Ramos (cell line): Measurements from ENCODE around the gene ZC3H12C.

Source experiments
- in situ Hi-C: fragments of 300-500 bp; cut with MboI; formaldehyde crosslinking; loops from one replicate; pipeline ENCODE4 v1.14.3; 2022; ENCODE audit warnings: low sequenced_read_pairs; ENCODE audit not compliant: unreplicated experiment

Gene ZC3H12C

DNA sequence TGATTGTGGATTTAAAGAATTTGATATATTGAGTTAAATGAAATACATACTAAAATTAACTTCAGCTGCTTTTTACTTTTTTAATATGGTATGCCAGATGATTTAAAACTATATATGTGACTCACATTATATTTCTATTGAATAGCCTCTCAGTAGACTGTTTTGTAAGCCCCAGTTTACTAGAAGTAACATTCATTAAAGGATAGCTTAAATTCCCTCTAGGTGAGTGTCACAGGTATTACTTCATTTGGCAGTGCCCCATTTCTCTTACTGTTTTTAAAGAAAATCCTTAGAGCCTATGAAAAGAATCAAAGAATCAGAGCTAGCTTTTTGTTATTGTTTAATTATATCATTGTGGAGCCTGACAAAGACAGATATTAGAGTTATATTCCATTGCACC lies 48.6 kb downstream of the ZC3H12C start:
- in situ Hi-C loops = no loop called here

DNA sequence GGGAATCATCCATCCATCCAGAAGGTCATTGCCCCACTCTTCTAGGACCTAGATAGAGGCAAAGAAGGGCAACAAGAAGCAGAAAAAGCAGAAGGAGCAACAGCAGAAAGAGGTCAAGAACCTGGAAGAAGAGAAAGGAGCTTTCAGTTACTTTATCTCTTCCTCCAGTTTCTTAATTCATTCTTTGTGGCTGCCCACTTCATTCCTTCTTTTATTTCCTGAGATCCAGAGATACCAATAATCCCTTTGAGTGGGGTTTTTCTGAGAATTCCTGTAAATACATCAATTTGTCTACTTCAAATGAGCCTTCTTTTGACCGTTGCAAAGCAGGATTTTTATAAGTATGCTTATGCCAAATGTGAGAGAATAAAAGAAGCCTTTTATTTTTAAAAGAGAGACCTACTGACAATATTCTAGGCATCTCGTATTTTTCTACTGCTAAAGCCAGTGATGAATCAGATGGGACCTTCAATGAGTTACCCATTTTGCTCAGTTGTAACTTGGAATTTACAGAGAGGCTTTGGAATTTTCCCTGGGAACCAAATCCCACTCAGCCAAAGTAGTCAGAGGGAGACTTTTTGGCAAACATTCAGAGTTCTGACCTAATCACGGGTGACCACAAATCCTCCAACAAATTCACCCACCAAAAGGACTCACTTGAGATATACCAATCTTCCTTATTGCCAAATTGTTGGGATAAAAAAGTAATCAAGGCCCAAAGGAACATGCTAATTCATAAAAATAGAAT lies 54.9 kb downstream of the ZC3H12C start:
- in situ Hi-C loops = no loop called here

DNA sequence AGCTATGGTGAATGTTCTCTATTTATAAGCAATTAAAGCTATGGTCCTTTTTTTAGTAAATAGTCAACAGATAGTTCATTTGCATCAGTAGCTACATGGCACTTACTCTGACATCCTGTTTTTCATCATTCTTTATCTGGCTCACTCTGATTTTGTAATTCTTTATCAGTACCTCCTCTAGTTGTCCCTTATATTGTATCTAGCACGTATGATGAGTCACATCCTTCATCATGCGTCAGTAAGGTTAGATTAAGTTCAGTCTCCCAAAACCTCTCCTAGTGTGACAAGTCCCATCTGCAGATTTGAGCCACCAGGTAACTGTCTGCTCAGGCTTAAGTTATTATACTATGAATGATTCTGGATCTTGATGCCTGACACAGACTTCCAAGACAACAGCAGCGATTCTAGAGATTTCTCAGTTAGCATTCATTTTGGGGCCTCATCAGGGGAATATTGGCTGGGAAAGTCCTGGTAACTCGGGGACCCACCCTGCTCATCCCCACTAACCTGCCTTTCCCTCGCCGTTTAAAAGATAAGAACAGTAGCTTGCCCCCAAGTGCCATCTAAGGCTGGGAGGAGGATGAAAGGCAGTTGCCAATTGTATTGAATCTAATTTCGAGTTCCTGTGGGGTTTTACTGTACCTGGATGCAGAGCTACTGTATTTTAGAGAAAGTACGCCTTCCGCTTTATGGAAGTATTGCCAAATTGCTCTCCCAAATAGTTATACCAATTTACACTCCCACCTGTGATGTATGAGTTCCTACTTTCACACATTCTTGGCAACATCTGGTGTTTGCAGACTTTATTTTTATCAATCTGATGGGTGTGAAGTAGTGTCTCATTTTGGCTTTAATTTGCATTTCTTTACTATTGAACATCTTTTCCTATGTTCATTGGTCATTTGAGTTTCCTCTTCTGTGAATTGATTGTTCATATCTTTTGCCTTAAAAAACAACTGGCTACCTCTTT lies 55.9 kb downstream of the ZC3H12C start:
- in situ Hi-C loops = no loop called here

DNA sequence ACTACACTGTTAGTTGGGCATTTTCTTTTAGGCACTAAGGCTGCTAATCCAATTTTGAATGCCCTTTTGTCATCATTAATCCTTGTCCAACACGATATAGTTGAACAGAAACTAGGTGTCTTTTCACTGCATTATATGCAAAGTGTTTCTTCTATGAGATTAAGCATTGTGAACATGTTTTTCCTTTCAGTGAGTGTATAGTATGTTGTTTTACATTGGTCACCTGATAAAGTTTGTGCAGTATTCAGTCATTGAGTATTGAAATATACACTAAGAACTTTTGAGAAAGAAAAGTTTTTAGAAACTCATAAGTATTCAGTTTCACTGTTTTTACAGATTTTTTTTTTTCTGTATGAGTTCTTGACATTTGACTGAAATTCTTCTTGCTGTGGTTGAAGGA lies 59.0 kb downstream of the ZC3H12C start:
- in situ Hi-C loops = no loop called here

DNA sequence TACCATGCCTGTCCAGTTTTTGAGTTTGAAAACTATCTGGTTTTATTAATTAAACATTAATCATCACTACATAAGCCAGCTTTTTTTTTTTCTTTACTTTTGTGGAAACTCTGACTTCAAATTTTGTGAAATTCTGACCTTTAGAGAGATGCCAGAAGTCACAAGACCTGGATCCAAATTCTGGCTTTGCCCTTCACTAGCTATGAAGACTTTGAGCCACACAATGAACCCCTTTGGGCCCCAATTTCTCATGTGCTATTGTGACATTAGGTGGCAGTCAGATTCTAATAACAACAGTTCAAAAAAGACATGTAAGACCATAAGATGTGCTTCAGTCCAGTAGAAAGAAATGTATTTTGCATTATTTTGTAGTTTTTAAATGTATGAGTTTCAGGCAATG lies 60.3 kb downstream of the ZC3H12C start:
- in situ Hi-C loops = no loop called here

DNA sequence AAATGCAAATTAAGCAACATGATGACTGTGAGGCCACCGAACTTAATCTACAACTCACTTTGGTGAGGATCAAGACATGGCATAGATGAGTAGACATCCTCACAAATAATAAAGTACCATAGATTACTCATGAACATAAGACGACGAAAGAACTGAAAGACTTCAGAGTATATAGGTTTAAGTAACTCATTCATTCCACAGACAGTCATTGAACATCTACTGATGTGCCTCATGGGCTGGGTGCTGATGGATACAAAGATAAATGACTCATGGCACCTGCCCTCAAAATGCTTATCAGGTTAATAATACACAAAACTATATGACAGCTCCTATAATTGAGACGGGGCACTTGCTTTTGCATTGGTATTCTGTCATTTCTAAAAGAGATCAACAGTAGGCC lies 63.3 kb downstream of the ZC3H12C start:
- in situ Hi-C loops = no loop called here

DNA sequence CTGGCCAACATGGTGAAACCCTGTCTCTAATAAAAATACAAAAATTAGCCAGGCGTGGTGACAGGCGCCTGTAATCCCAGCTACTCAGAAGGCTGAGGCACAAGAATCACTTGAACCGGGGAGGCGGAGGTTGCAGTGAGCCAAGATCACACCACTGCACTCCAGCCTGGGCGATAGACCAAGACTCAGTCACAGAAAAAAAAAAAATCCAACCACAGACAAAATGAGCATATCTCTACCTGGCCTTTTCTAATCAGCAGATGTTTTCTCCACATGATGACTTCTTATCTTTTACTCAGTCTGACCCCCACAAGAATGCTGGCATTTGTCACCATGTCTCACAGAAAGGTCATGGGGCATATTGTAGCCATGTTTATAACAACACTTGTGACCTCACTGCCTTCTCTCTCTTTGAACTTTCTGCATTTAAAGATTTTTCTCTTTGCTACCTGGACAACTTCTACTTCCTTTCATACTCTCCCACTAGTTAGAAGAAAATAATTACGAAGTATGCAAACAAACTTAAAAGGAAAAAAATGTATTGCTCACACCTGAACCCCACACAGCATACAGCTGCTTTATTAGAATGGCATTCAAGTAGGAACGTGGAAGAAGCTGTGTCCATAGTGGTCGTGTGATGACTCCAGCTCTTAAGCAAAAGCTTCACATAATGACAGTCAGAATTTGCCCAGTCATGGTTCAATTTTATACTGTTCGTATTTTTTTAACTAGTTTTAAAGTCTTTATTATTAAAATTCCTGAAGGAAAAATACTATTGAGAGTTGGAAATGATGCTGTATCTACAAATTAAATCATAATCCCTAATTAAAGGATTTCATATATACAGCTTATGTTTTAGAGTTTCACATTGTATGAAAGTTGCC lies 65.4 kb downstream of the ZC3H12C start:
- in situ Hi-C loops = no loop called here

DNA sequence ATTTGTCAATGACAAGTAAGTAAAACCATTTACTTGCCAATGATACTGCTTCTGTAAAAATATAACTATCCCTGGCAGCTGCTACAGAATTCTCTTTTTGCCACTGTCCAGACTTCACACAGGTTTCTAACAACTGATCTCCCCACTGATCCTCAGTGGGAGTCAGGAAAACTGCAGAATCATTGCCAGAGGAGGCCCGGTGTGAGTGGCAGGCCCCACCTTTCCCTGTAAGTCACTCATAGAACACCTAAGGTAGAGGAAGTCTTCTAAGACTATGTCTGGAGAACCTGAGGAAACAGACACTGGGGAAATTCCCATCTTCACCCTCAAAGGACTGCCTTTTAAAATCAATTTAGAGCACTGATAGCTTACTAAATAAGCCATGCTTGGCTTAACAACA lies 66.3 kb downstream of the ZC3H12C start:
- in situ Hi-C loops = no loop called here

DNA sequence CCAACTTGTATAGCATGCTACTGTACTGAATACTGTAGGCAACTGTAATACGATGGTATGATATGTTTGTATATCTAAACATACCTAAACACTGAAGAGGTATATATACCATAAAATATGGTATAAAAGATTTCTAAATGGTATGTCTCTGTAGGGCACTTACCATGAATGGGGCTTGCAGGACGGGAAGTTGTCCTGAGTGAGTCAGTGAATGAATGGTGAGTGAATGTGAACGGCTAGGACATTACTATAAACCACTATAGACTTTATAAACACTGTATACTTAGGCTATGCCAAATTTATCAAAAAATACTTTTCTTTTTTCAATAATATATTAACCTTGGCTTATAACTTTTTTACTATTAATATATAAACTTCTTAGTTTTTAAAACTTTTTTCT lies 66.8 kb downstream of the ZC3H12C start:
- in situ Hi-C loops = no loop called here

DNA sequence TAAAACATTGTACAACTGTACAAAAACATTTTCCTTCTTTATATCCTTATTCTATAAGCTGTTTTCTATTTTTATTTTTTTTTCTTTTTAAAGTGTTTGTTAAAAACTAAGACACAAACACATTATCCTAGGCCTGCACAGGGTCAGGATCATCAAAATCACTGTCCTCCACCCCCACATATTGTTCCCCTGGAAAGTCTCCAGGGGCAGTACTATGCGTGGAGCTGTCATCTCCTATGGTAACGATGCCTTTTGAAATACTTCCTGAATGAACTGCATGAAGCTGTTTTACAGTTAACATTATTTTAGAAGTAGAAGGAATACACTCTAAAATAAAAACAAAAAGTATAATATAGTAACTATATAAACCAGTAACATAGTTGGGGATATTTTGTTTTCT lies 67.2 kb downstream of the ZC3H12C start:
- in situ Hi-C loops = no loop called here

DNA sequence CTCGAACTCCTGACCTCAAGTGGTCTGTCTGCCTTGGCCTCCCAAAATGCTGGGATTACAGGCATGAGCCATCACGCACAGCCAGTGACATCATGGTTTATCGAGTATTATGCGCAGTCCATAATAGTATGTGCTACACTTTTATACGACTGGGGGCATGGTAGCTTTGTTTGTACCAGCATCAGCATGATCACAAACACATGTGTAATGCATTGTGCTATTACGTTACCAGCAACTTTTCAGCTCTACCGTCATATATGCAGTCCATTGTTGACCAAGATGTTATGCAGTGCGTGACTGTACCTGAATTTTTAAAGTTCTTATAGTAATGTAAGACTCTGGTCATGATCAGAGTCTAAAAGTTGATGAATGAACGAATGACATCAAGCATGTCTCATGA lies 67.9 kb downstream of the ZC3H12C start:
- in situ Hi-C loops = no loop called here

DNA sequence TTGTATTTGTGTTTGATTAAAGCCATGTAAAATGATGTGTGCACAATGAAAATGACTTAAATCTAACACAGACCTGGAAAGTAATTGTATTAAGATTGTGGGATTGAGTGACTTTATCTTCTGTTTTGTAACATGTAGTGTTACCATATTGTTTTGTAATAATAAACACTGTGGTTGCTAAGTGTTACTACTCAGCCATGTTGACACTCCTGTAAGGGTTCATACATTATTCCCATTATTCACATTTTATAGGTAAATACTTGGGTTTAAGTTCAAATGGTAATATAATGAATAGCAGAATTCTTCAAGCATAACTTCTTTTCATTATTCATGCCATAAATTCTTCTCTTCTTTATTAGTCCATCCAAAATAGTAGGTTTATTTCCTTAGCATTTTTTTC lies 69.0 kb downstream of the ZC3H12C start:
- in situ Hi-C loops = no loop called here

DNA sequence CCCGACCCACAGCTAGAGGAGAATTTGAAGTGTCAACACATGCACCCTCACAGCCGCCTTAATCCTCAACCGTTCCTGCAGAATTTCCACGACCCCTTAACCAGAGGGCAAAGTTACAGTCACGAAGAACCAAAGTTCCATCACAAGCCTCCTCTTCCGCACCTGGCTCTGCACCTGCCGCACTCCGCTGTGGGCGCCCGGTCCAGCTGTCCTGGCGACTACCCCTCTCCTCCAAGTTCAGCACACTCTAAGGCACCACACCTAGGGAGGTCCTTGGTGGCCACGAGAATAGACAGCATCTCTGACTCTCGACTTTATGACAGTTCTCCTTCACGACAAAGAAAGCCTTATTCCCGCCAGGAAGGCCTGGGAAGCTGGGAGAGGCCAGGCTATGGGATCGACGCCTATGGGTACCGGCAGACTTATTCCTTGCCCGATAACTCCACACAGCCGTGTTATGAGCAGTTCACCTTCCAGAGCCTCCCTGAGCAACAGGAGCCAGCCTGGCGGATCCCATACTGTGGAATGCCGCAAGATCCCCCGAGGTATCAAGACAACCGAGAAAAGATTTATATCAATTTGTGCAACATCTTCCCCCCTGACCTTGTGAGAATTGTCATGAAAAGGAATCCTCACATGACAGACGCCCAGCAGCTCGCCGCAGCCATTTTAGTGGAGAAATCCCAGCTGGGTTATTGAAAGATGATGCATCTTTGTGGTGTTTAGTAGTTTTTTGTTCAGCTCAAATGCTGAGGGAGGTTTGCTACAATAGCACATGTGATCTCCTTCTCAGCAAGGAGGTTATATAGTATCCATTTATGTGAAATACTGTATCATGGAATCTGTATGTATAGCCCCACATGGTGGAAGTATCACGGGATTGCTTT lies 72.1 kb downstream of the ZC3H12C start:
- in situ Hi-C loops = no loop called here

DNA sequence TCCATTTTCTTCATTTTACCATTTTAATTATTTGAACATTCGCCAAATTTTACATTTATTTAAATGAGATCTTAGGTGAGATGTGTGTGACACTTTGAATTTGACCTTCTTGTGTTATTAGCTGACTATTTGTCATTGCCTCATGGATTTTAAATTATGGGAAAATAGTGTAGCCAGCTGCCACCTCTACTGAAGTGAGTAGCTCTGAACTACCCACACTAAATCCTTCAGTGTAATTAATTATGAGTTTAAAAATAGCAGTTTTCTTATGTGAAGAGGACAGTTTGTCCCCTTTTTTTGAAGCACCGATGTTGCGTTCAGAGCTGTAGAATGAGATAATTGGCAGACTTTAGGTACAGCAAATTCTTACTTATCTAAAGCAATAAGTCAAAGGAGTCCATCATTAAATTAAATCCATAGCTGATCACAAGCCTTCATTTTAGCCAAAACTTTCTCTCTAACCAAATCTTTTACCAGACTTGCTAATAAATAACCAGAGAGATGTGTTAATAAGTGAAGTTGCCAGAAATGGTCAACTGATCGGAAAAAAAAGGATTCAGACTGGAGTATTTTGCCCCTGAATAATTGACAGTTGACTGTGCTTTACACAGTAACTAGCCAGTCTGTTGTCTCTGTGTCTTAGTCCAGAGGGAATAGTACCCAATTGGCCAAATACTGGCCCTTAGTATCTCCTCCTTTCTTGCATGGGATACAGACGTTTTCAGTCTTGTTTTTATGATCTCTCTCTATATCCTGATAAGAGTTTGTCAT lies 75.0 kb downstream of the ZC3H12C start:
- in situ Hi-C loops = no loop called here

DNA sequence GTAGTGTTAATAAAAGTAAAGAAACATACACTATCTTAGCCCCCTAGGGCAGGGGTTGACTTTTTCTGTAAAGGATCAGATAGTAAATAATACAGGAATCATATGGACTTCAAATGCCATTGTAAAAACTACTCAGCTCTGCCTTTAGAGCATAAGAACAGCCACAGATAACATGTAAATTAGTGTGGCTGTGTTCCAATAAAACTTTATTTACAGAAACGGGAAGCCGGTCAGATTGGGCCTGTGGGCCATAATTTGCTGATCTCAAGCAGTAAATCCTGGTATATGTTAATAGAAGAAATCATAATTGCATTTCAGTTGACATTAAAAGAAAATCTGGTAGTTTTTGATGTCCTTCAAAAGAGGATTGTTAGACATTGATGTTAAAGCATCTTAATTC lies 76.5 kb downstream of the ZC3H12C start:
- in situ Hi-C loops = no loop called here

DNA sequence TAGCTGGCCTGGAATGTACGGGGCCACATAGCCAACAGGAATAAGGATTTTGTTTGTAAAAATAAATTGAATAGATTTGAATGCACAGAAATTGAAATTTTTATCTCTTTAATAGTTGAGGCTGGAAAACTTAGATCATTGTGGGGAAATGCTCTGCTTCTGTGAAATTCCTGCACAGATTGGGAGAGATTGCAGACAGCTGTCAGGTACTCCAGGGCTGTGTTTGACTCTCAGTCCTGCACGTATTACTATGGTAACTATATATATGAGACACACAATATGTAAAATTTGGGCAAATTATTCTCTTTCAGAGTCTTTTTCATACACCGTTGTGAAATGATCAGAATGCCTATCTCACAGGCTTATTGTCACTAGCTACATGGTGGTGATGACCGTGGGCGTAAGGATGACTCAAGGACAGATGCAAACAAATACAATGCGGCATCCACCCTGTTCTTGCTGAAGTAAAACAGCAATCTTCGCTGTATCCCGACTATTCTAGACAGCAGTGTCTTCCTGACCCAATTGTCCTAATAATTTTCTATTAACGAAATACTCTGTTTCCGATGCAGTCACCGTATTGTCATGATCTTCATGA lies 79.4 kb downstream of the ZC3H12C start:
- in situ Hi-C loops = no loop called here

DNA sequence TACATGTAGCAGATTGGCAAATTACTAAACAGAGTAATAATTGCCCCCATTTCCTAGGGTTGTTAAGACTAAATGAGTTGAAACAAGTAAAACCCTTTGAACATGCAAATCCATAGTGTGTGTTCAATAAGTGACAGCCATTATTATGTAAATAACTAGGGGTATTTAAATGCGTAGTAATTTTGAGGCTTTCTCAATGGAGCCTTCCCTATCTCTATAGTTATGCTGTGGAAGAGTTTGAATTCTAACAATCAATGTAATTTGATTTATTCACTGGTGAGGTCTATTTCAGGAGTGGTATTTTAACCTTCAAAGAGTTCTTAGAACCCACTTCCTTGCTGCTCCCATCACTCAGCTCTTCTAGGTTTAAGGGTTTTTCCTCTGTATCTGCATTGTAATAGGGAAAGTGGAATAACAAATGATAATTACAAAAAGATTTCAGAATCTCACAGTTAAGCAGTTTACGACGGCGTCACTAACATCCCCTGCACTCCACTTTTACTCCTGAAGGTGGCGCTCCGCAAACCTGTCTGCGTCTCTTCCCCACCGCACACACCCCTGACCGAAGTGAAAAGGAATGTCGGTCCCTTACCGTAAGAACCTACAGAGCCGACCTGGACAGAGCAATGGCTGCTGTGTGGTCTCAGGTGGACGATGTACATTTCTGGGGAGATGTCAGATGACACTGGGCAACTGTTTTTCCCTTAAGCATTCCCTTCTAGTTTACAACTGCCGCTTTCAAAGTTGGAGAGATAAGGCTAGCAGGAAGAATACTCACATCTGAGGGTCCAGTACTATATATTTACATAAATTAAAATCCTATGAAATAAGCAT lies 80.8 kb downstream of the ZC3H12C start:
- in situ Hi-C loops = no loop called here
